GM12891 (cell line): ENCODE measurements around the gene RAPH1.

Experiments used
- PAX5 ChIP-seq: IDR thresholded peaks from 2 replicates; pipeline ENCODE4 v1.6.1; 2011; ENCODE audit warnings: low read length, moderate library complexity, mild to moderate bottlenecking; ENCODE audit not compliant: insufficient read depth, severe bottlenecking
- POLR2A ChIP-seq: IDR thresholded peaks from 2 replicates; pipeline ENCODE4 v1.6.1; 2011; ENCODE audit warnings: low read depth, low read length, control low read depth
- POLR2AphosphoS5 ChIP-seq: IDR thresholded peaks from 2 replicates; pipeline ENCODE4 v1.6.1; 2011; ENCODE audit warnings: low read depth, low read length, control low read depth
- SPI1 ChIP-seq: IDR thresholded peaks from 2 replicates; pipeline ENCODE4 v1.6.1; 2011; ENCODE audit warnings: low read depth, low read length, control low read depth
- TAF1 ChIP-seq: IDR thresholded peaks from 2 replicates; pipeline ENCODE4 v1.6.1; 2011; ENCODE audit warnings: low read depth, low read length, control low read depth

DNA sequence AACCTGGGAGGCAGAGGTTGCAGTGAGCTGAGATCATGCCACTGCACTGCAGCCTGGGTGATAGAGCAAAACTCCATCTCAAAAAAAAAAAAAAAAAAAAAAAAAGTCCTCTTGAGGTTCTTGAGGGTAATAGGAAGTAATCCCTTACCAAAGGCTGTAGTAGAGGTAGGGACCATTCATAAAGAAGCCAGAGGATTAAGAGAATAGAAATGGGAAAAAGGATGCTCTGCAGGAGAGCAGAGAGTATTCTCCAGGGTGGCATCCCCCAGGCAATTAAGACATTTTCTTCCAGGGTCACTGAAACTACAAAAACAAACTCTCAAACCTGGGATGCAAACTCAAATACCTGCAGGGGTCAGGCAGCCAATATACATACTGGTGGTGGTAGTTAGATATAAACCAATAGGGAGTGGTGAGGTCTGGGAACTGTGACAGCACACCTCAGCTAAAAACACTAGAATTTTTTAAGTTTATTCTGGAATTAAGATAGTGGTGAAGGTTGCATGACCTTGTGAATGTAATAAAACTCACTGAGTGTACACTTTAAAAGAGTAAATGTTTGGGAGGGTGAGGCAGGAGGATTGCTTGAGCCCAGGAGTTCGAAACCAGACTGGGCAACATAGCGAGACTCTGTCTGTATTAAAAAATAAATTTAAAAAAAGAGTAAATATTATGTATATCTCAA lies 24.7 kb downstream of the RAPH1 start:
- TF ChIP-seq POLR2A (no peak), TAF1 (no peak), POLR2AphosphoS5 (no peak), SPI1 (no peak), PAX5 (no peak)
